ENCODE results near the gene HES1.
"Not testable (repeated sequence)": the region's sequence is repeated elsewhere in the genome, so short reads cannot be mapped to it uniquely, and the experiment has no call there.

The HES1 gene

DNA sequence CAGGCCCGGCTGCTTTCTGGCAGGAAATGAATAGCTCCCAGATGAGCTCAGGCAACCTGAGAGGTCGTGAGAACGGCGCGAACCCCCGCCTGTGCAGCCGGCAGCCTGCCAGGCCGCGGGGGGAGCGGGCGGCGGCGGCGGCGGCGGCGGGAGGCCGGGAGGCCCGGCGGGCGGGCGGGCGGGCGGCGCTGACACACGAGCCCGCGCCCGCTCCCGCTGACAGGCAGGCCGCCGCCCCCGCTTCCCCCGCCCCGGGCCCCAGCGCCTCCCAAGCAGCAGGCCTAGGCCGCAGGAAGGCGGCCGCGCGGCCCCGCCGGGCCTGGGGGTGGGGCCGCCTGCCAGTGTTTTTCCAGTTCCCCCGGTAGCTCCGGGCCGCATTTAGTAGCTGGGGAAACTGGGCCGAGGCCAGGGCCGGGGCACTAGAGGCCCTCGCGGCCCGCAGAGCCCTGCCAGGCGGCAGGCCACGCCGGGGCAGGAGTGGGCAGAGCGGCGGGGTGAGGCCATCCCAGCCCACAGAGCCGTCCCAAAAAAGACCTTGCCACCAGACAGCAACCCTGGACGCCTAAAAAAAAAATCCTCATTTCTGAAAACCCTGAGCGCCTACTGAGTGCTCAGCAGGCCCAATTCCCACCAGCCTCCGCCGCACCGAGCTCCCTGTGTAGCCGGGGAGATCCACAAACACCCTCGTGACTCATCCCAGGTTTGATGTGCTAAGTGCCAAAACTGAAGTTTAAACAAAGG lies 5.6 kb downstream of the HES1 start:
- DNase-seq, result peak; percentile 83

DNA sequence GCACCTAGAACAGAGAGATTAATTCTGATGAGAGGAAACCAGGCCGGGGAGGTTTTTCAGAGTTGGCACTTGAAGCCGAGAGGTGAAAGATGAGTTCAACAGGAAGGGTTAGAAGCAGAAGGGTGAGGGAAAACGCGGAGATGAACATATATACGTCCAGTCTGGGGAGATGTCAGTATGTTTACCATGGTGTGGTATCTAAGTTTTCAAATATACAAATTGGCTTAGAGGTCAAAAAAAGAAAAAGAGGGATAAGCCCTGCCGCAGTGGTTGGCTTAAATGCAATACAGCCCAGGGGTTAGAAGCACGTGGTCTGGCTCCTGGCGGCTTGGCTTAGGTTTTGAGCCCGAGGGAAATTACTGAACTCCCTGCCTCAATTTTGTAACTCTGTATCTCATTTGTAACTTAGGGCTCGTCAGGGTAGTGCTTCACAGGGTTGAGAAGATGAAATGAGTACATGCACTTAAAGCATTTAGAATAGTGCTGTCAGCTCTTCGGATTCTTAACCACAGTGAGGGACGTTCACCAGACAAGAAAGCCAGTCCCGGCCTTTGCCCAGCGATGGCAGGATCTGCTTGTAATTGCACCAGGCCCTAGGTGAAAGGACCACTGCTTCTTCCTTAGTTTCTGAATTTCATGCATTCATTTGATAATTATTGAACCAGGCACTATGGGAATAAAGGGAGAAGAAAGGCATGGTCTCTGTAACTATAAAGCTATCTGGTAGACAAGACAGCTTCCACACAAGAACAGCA lies 6.4 kb downstream of the HES1 start:
- DNase-seq, result no peak

DNA sequence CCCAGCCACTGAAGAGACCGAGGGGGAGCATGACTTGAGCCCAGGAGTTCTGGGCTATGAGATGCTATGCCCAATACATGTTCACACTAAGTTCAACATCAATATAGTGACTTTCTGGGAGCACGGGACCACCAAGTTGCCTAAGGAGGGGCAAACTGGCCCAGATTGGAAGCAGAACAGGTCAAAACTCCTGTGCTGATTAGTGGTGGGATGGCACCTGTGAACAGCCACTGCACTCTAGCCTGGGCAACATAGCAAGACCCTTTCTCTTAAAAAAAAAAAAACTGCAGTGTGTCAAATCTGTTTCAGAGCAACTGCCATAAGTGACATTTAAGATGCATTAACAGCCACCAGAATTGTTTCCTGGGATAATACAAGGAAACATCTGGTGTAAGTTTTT lies 9.8 kb downstream of the HES1 start:
- DNase-seq, result no peak

DNA sequence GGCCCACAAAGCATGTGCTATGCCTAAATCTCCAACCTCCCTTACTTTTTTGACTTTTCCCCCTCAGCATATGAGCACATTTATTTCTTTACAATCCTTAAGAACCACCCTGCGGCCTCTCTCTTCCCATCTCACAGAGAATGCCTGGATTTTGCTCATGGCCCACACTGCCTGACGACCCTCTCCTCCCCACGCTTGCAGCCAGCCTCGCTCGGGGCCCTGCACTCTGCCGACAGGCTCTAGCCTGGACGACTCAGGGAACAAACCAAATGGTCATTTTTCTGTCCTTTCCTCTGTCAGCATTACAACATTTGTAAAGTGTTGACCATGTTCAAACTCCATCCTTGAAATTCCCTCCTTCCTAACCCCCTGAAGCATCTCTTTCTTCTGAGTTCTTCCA lies 11.7 kb downstream of the HES1 start:
- no peak for DNase-seq

DNA sequence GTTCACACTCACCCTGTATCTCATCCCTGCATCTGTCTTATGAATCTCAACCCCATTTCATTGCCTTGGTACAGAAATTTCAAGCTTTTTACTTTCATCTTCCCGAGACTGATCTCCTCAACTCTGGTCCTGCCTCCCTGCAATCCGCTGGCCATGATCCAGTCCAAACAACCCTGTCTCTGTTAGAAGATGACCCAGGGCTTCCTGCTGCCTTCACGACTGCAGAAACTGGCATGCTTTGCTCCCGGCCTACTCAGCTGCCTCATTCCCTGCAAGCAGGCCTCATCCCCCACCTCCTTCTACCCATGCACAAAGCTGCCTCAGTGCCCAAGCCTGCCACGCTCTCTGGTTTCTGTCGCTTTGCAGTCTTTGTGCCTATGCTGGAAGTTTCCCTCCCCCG lies 12.4 kb downstream of the HES1 start:
- no peak for DNase-seq

DNA sequence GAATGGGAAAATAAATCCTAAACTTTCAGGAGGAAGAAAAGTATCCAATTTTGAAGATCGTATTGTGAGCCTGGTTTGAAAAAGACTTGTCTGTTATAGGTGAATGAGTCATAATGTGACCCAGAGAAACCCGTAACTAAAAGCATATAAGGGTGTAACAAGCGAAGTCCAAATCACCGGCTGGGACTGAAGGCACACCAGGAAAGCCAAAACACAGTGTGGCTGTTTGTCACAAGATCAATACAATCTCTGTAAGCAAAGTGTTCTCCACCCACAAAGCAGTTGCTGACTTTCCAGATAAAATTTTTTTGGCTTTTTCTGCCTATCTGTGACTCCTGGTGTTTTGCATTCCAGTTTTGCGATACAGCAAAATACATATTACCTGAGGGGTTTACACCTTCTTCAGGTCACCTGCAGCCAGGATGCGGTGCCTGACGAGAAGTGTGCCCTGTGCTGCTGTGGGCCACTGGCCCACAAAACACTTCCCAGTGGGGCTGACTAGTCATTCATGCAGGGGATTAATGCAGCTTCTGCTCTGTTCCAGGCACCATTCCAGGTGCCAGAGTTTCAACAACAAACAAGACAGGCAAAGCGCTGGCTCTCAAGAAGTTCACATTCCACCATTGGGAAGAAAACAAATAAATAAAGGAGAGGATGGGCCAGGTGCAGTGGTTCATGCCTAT lies 14.4 kb downstream of the HES1 start:
- peak; percentile 82 for DNase-seq

DNA sequence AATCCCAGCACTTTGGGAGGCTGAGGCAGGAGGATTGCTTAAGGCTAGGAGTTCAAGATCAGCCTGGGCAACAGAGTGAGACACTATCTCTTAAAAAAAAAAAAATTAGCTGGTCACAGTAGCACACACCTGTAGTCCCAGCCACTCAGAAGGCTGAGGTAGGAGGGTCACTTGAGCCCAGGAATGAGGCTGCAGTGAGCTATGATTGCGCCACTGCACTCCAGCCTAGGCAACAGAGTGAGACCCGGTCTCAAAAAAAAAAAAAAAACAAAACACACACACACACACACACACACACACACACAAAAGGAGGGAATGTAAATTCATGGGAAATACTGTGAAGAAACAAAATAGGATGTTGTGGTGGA lies 15.0 kb downstream of the HES1 start:
- not testable (repeated sequence) for DNase-seq

DNA sequence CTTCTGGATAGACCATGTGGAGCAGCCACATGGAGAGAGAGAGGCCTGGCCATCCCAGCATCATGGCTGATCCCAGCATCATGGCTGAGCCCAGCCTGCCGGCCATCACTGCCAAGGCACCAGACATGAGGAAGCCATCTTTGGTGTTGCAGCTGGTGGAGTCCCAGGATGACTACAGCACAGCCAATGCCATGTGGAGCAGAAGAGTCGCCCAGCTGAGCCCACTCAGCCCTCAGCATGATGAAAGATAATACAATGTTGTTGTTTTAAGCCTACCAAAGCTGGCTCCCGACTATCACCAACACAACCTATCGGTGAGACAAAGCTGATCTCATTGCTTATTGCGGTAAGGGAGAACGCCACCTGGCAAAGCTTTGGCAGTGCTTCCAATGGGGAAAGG lies 18.4 kb downstream of the HES1 start:
- DNase-seq, result no peak

DNA sequence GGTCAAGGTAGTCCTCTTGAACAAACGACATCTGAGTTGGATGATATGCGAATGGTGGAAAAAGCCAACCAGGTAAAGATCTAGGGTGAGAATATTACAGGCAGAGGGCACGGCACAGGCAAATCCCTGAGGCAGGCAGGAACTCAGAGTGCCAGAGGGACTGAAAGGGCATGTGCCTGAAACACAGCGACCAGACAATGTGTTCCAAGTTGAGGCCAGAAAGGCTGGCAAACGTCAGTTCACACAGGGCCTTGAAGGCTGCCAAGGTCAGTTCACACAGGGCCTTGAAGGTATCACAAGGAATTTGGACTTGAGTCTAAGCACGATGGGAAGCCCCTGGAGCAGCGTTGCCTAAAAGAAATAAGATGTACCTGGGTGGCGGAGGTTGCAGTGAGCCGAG lies 20.1 kb downstream of the HES1 start:
- DNase-seq, result no peak

DNA sequence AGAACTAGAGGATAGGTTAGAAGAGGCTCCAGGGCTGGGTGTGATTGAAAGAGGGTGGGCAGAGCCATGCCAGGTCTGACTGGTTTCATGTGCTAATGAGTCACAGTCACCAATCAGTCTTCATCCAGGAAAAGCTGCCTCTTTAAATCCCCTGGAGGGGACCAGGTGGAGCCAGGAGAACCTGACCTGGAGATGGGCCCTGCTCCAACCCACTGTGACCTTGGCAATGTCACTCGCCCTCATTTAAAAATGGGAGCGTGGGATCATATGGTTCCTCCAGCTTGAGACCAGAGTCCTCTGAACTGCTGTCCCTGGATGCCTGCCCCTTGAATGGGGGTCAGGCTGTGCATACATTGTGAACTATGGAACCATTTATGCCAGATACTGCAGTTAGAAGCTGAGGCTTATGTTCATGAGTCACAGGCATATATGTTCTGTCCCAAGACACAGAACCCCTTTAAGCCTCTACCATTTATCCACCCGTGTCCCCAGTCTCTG lies 23.0 kb downstream of the HES1 start:
- no peak for DNase-seq

DNA sequence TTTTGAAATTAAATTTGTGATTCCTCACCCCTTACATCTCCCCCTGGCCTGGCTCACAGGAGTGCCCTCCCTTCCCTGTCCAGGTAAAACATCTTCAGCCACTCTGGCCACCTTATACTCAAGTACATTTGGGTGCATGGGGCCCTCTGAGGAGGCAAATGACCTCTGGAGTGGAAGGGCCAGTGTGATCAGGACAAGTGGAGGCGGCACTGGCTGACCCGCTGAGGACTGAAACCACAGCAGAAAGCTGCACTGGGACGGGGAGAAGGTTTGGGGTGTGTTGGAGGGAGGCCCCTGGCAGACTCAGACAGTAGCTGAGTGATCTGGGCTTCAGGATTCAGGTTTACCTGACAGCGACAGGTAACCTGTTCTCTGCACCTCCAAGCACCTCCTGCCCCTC lies 24.2 kb downstream of the HES1 start:
- DNase-seq, result no peak

DNA sequence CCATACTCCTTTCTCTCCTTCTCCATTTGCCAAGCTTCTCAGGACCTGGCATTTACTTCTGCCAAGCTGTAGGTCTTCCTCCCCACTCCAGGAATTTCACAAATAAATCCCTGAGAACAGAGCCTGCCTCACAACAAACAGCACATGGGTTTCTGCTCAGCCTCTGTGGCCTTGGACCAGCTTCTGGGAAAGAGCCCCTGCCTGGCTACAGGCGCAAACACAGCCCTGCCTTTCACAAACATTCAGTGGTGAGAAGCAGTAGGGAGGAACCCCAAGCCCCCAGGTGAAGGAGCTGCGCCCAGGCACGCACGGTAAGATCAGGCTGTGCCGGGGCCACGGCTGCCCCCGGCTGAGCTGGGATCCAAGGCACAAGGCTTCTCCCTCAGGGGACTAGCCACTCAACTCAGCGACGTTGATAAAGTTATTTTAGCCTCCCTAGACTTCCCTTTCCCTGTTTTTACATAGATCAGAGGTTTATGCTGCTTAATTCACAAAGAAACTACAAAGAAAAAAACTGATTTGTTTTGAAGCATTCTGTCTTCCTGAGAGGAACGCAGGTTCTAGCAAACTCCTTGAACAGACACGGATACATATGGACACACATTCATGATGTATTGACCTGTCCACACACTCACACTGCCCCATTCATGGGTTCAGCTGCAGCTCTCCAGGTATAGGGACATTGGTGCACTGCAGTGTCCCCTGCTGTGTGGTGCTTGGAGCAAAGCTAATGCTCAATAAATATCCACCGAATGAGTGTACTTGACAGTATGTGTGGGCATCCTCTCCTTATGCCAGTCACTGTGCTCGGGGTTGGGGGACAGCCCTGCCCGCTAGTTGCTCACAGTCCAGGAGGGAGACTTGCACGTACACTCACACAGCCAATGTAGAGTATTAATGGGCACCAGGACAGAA lies 25.4 kb downstream of the HES1 start:
- DNase-seq, result no peak

DNA sequence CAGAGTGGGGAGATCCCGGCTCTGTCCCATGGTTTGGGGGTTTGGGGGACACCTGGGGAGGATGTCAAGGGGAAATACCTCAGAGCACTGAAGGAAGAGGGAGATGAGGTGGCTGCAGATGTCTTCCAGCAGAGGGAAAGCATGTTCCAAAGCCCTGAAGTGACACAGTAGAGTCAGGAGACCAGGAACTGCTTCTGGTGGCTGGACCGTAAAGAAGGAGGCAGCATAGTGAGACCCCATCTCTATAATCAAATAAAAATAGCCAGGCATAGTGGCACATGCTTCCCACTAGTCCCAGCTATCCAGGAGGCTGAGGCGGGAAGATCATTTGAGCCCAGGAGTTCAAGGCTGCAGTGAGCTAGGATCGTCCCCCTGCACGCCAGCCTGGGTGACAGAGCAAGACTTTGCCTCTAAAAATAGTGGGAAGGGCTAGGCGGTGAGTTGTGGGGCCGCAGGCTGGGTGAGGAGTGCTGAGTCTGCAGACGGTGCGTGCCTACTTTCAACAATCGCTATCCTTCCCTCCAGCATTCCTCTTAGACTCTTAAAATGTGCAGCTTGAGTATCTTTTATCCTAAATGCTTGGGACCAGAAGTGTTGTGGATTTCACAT lies 26.2 kb downstream of the HES1 start:
- no peak for DNase-seq

DNA sequence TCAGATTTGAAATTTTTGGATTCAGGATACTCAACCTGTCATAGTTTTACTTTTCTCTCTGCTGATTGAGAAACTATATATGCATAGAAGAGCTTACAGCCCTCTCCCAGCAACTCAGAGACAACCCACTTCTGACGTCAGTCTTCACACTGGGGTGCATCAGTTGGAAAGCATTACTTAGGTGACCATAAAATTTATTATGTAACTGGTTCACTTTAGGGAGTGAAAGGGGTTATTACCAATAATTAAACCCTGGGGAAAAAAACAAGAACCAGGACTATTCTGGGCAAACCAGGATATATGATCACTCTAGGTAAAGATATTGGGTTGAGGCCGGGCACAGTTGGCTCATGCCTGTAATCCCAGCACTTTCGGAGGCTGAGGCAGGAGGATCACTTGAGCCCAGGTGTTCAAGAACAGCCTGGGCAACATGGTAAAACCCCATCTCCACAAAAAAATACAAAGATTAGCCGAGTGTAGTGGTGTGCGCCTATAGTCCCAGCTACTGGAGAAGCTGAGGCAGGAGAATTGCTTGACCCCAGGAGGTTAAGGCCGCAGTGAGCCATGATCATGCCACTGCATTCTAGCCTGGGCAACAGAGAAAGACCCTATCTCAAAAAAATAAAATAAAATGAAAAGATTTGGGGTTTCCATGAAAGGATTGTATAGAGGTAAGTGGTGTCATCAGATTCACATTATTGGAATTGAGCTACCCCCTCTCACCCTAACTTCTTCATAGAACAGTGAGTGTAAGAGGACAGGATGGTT lies 27.1 kb downstream of the HES1 start:
- no peak for DNase-seq

DNA sequence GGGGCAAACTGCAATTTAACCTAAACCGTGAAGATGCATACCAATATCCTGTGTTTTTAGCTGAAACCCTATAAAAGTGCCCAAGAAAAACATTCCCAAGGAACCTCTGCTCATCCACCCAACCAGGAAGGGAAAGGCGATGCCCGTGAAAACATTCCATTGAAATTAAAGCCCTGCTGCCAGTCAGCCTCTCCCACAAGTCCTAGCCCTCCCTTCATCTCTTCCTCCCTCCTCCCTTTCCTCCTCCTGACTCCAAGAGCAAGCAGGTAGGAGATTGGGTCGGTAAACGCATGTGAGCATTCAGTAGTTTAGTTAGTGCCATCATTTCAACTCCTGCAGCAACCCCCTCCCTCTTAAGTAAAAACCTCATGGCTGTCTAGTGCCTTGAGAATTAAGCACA lies 27.7 kb downstream of the HES1 start:
- DNase-seq, result no peak

DNA sequence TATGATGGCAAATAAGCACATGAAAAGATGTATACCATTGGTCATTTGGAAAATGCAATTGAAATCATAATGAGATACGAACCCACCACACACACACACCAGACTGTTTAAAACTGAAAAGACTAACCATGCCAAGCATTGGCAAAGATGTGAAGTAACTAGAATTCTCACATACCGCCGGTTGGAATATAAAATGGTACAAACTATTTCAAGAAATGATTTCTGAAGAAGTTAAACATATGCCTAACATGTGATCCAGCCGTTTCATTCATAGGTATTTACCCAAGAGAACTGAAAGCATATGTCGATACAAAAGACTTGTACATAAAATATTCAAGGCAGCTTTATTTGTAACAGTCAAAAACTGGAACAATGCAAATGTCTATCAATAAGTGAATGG lies 28.9 kb downstream of the HES1 start:
- no peak for DNase-seq

DNA sequence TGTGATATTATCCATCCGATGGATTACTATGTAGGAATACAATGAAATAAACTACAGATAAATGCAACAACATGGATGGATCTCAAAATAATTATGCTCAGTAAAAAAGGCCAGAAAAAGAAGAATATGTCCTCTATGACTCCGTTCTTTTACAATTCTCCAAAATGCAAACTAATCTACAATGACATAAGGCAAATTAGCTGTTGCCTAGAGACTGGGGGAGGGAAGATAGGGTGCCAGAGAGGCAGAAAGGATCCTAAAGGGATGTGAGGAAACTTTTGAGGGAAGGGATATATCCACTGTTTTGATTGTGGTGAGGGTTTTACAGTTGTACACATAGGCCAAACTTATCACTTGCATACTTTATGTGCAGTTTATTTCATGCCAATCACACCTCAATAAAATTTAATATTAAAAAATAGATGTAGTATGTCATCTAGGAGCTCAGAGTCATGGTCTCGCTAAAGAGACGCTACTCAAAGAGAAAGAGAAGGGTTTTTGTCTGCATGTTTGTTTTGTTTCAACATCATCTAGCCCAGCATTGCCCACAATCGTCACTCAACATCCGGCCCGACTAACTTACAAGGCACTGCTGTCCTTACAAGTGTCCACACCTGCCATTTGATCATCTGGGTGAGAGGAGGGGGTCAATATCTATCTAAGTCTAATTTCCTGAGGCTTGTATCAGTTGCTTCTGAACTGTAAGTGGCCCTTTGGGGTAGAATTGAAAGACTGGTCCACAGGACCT lies 29.5 kb downstream of the HES1 start:
- no peak for DNase-seq

DNA sequence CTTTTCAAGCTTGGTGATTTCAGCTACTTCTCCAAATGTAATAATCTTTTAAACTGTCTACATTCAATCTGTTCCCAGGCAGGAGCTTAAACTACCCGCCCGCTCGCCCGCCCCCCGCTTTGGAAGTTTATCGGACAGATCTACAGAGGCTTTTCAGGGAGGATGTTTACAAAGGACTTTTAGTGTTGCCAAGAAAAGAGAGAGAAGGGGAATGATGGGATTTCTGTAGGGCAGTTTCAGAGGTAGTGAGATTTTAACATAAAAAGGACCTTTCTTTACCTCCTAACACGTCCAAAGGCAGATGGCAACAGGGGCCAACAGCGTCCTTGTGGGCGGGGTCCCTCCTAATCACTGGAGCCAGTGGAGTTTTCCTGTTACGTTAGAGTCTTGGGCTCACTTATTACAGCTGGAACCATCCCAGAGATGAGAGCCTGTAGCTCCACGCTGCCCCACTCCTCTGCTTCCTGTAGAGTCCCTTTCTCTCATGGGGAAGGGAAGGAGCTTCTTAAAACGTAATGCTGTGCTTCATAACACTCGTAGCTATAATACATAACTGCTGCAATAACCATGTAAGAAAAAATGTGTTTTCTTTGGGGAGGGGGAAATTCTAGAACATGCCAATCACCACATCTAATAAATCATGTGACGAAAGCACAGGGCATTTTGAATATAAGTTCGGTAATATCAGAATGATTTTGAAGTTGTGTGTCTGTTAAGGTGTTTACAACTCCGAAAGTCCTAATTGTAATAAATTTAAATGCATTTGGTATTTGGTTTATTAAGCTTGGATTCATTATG lies 30.9 kb downstream of the HES1 start:
- no peak for DNase-seq

DNA sequence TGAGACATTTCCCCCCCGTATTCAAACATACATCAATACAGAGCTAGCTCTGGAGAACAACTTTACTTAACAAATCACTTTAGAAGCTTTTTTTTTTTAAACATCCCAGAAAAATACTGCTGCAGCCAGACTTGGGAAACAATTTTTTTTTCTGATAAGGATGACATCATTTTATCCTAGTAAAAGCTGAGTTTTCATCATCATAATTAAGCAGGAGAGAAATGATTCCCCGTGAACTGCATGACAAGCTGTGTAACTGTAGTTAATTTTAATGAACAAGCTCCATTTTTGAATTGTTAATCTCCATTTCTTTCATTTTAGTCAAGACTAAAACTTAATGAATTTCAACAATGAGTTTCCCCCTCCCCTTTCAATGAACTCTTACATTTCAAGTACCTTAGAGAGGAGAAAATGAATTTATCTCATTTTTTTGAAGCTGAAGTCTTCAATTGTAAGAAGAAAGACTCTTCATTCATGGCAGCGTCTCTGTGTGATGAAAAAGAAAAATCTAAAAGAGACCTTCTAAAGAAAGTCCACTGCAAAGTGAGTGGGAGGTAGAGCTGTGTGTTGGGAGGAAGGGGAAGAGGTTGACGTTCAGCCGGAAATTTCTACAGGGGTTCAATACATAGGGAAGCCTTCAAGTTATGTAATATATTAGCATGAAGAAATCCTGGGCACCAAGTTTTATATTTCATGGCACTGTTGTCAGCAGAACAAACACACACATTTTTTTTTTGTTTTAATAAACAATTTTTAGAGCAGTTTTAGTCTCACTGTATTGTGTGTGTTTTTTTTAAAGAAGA lies 31.7 kb downstream of the HES1 start:
- no peak for DNase-seq

All from hematopoietic multipotent progenitor cell treated with erythropoietin and hydrocortisone succinate and interleukin-3 and kit ligand, for 6 days (in vitro differentiated cells).